ENCODE results near the gene PACS1.

- TF ChIP-seq EZH2 (IDR thresholded peaks at IDR 0.05; ENCODE audit: insufficient read depth, low read length) = no peak
- TF ChIP-seq, protein P1, sequence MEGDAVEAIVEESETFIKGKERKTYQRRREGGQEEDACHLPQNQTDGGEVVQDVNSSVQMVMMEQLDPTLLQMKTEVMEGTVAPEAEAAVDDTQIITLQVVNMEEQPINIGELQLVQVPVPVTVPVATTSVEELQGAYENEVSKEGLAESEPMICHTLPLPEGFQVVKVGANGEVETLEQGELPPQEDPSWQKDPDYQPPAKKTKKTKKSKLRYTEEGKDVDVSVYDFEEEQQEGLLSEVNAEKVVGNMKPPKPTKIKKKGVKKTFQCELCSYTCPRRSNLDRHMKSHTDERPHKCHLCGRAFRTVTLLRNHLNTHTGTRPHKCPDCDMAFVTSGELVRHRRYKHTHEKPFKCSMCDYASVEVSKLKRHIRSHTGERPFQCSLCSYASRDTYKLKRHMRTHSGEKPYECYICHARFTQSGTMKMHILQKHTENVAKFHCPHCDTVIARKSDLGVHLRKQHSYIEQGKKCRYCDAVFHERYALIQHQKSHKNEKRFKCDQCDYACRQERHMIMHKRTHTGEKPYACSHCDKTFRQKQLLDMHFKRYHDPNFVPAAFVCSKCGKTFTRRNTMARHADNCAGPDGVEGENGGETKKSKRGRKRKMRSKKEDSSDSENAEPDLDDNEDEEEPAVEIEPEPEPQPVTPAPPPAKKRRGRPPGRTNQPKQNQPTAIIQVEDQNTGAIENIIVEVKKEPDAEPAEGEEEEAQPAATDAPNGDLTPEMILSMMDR (IDR thresholded peaks at IDR 0.05; ENCODE audit: insufficient read depth, low read depth, low read length) = no peak
Observed at GRCh38 chr11:66218036-66218435, 148.0 kb downstream of the PACS1 start.

All from astrocyte (in vitro differentiated cells and primary cell).